Measurements from ENCODE around the gene CCDC188.

The CCDC188 gene

GRCh38 chr22:20150381-20151275 is at the start of gene CCDC188:
Gene CCDC188 (minus strand): TSS chr22:20151055. CDS start chr22:20150986, 69 bp downstream.
- DNase-seq, result no peak

- no peak for DNase-seq
Measured at GRCh38 chr22:20199906-20200305, 49.1 kb upstream of the CCDC188 start.

- no peak for DNase-seq
Measured at GRCh38 chr22:20199413-20199842, 48.6 kb upstream of the CCDC188 start.

- DNase-seq, result no peak
Measured at GRCh38 chr22:20198557-20199319, 47.9 kb upstream of the CCDC188 start.

GRCh38 chr22:20197407-20198030 is 46.7 kb upstream of the CCDC188 start:
- DNase-seq, result no peak

- DNase-seq, result no peak
Measured at GRCh38 chr22:20196094-20196842, 45.4 kb upstream of the CCDC188 start.

- DNase-seq, result no peak
Measured at GRCh38 chr22:20194681-20195593, 44.1 kb upstream of the CCDC188 start.

GRCh38 chr22:20193761-20194494 is 43.1 kb upstream of the CCDC188 start:
- no peak for DNase-seq

GRCh38 chr22:20192972-20193760 is 42.3 kb upstream of the CCDC188 start:
- no peak for DNase-seq

- DNase-seq, result no peak
Measured at GRCh38 chr22:20192293-20192971, 41.6 kb upstream of the CCDC188 start.

GRCh38 chr22:20191803-20192202 is 40.9 kb upstream of the CCDC188 start:
- DNase-seq, result no peak

- no peak for DNase-seq
Measured at GRCh38 chr22:20191000-20191515, 40.2 kb upstream of the CCDC188 start.

GRCh38 chr22:20188567-20188877 is 37.7 kb upstream of the CCDC188 start:
- no peak for DNase-seq

GRCh38 chr22:20187777-20188566 is 37.1 kb upstream of the CCDC188 start:
- DNase-seq, result no peak

GRCh38 chr22:20186871-20187546 is 36.2 kb upstream of the CCDC188 start:
- DNase-seq, result no peak

GRCh38 chr22:20186183-20186870 is 35.5 kb upstream of the CCDC188 start:
- DNase-seq, result no peak

- DNase-seq, result no peak
Measured at GRCh38 chr22:20185750-20186149, 34.9 kb upstream of the CCDC188 start.
